Measurements from ENCODE around the gene MAP1LC3B. TPM values are rescaled to one million over a fixed set of nuclear protein-coding genes. Genes with fewer than 3 reads are reported as not detected.

Gene MAP1LC3B
- total RNA-seq, 2 experiments from 2014 or later, result 45.4 to 50.8 TPM

DNA sequence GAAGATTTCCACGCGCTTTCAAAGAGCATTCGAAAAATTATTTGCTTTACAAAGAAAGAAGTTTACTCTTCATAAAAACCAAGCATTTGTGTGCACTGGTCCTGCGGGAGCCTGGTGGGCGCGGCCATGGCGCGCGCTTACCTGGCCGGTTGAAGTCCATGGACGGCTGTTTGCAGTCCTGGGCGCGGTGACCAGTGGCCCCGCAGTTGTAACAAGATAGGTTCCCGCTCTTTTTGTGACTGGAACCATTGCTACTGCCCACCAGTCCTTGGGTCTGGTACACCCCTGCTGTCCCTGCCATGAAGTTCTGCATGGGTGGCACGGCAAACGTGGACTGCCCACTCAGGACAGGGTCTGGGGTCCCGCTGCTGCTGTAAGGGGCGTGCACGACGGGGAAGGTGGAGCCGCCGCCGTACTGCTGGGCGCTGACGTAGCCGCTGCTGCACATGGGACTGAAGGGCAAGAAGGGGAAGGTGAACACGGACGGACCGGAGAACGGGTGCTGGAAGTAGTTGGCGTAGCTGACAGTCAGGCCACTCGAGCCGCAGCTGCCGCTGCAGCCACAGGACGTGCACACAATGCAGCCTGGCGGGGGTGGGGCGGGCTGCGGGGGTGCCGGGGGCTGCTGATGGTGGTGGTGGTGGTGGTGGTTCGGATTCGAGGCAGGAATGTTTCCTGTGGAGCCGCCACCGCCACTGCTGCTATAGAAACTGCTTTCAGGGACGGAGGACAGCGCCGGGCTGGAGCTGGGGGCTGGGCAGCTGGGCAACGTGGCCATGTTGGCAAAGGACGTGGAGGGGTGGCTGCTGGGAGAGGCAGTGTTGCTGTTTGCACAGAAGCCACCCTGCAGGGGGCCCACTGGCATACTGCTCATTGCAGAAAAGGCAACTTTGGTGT lies 19.5 kb downstream of the MAP1LC3B start:
- CTCF ChIA-PET, result interaction anchor here (1.4 kb wide), 1 partner anchor 224 kb away, joined by 5 read pairs; no protein-coding TSS in a partner anchor
- Mint-ChIP-seq H3K27me3 (no peaks in the 10 kb centered on the region), H3K4me3 (no peak overlapping the region), H3K9me3 (ENCODE audit: low read depth) (no peaks in the 10 kb centered on the region), H3K27ac (no peak overlapping the region), H3K4me1 (peaks cover 3% of the 10 kb centered on the region), H3K36me3 (no peaks in the 10 kb centered on the region)
- DNase-seq, result no peak
- ATAC-seq, result no peak

DNA sequence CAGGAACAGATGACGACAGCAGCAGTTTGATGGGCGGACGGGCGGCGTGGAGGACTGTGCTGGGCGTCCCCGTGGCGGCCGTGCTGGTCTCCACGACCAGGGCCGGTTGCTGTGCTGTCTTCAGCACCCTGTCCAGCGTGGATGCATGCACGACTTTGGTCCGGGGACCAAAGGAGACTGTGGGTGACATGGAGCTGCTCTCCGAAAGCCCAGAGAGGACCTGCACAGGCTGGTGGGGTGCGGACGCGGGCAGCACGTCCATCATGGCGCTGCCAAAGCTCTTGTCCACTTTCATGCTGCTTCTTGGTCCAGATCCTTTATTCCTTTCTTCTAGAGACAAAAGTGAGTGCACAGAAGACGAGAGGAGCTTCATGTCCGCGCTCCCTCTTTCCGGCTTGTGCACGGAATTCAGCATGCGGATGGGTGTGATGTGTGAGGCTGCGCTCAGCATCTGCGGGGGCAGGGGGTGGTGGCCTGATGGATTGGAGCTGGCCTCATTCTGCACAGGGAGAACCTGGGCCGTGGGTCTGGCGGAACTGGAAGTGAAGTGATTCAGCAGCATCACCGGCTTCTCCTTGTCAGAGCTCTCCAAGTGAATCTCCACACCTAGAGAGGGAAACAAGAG lies 20.3 kb downstream of the MAP1LC3B start:
- Mint-ChIP-seq H3K9me3 (ENCODE audit: low read depth) (no peaks in the 10 kb centered on the region), H3K27me3 (no peaks in the 10 kb centered on the region), H3K4me1 (peaks cover under 1% of the 10 kb centered on the region), H3K4me3 (no peak overlapping the region), H3K27ac (no peak overlapping the region), H3K36me3 (no peaks in the 10 kb centered on the region)
- ATAC-seq (no peak), DNase-seq (no peak)
- CTCF ChIA-PET, result interaction anchor here (1.4 kb wide), 1 partner anchor 223 kb away, joined by 5 read pairs; no protein-coding TSS in a partner anchor

DNA sequence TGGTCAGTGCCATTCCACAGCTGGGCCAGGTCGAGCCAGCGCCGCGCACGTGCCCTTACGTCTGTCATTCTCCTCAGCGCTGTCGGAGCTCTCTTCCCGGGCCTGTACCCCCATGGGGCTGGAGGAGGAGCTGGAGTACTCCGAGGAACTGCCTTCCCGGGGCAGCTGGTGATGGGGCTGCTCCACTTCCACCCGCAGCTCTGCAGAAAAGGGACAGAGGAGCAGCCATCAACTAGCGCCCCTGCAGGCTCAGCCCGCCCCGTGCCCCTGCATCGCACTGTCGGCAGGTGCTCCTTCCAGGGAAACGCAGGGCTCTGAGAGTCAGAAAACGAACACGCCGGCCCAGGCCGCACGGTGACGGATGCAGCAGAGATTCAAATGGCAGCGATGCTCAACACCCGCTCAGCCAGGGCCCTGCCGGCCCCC lies 20.9 kb downstream of the MAP1LC3B start:
- Mint-ChIP-seq H3K36me3 (no peaks in the 10 kb centered on the region), H3K4me3 (no peak overlapping the region), H3K4me1 (no peaks in the 10 kb centered on the region), H3K27me3 (no peaks in the 10 kb centered on the region), H3K27ac (no peak overlapping the region), H3K9me3 (ENCODE audit: low read depth) (no peaks in the 10 kb centered on the region)
- ATAC-seq (no peak), DNase-seq (no peak)
- CTCF ChIA-PET, result interaction anchor here (1.4 kb wide), 1 partner anchor 222 kb away, joined by 5 read pairs; no protein-coding TSS in a partner anchor

DNA sequence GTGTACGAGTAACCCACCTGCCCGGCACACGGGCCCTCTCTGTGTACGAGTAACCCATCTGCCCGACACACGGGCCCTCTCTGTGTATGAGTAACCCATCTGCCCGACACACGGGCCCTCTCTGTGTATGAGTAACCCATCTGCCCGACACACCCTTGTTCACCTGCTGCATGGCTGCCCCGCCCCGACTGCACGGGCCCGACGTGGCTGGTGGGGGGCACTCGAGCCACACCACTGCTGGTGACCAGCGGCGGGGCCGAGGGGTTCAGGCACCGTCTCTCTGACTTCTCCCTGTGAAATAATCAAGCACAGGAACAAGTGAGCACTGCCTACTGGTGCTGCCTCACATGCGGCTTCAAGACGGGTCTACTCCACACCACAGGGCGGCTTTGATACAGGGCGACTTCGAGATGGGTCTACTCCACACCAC lies 22.1 kb downstream of the MAP1LC3B start:
- DNase-seq (no peak), ATAC-seq (no peak)
- Mint-ChIP-seq H3K4me1 (no peaks in the 10 kb centered on the region), H3K27me3 (no peaks in the 10 kb centered on the region), H3K9me3 (ENCODE audit: low read depth) (no peaks in the 10 kb centered on the region), H3K36me3 (no peaks in the 10 kb centered on the region), H3K27ac (no peak overlapping the region), H3K4me3 (no peak overlapping the region)
- CTCF ChIA-PET, result no interaction called here

DNA sequence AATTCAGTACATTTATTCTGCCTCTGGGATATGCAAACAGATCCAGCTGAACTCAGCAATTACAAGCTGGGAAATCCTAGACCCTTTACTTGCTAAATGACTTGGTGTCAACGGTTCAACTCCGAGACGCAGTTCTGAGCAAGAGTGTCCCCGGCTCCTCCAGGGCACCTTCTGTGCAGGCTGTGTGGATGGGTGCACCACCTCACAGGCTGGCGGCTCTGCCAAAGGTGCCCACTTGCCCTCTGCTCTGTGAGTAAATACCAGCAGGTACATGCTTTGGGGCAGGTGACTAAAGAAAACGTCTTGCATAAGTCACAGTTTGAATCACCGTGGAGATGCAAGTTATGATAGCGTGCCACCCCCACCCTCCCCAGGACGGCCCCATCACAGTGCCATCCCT lies 23.3 kb downstream of the MAP1LC3B start:
- ATAC-seq (no peak), DNase-seq (no peak)
- Mint-ChIP-seq H3K36me3 (no peaks in the 10 kb centered on the region), H3K27me3 (no peaks in the 10 kb centered on the region), H3K9me3 (ENCODE audit: low read depth) (no peaks in the 10 kb centered on the region), H3K4me1 (no peaks in the 10 kb centered on the region), H3K4me3 (no peak overlapping the region), H3K27ac (no peak overlapping the region)
- CTCF ChIA-PET, result no interaction called here

DNA sequence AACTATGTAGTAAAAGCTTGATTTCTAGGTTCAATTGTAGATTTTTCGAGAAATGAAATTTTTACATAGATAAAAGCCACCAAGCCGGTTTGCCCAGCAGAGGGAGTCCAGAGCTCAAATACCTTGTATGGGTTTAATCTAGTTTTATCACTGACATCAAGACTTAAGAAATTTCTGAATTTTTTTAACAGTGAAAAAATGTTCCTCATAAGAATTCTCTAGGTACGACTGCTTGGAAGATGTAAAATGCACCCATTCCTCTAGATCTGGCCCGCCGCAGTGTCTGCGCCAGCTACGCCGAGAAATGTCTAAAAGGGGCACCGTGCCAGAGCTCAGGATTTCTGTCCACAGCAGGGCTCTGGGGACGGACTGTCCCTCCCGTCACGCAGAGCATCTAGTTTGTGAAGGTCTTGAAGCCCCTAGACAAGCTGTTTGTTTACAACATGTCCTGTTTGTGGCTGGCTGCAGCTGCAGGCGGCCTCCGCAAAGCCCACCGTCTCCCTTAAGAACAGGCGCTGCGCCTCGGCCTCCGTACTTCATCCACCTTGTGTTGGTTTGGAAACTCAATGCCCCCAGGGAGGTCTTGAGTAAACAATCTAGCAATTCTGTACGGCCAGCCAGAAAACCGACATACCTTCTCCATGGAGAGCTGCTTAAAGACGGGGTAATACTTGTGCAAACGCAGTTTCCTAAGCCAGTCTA lies 24.8 kb downstream of the MAP1LC3B start:
- no peak for ATAC-seq

DNA sequence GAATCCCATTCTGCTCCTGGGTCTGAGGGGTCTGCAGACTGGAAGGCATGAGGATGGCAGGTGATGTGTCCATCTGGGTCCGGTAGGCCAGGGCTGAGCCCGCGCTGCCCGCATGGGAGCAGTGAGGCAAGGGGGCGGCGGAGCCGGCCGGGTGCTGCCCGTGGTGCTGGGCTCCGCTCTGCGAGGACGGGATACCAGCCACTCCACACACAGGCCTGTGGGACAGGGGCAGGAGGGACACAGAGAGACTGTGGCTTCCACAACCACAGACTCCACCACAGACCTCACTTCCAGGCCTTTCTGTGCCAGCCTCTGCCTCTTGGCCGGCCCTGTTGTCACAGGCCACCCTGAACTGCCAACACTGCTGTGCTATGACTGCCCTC lies 25.4 kb downstream of the MAP1LC3B start:
- DNase-seq, result no peak
- Mint-ChIP-seq H3K9me3 (ENCODE audit: low read depth) (no peaks in the 10 kb centered on the region), H3K36me3 (no peaks in the 10 kb centered on the region), H3K27ac (no peak overlapping the region), H3K4me1 (no peaks in the 10 kb centered on the region), H3K4me3 (no peak overlapping the region), H3K27me3 (no peaks in the 10 kb centered on the region)
- ATAC-seq, result no peak
- CTCF ChIA-PET, result interaction anchor here (1.2 to 2.0 kb wide), 2 partner anchors 209 to 219 kb away, joined by 4 to 21 read pairs; no protein-coding TSS in a partner anchor

More for the DNA sequence above, 24.8 kb downstream of the MAP1LC3B start:
- no peaks in the 10 kb centered on the region for H3K36me3 Mint-ChIP-seq
- no peaks in the 10 kb centered on the region for H3K27me3 Mint-ChIP-seq
- no peak overlapping the region for H3K4me3 Mint-ChIP-seq
- no peak for DNase-seq
- no peaks in the 10 kb centered on the region for H3K9me3 Mint-ChIP-seq (ENCODE audit: low read depth)
- H3K27ac Mint-ChIP-seq, result no peak overlapping the region
- CTCF ChIA-PET, result interaction anchor here (0.8 to 2.0 kb wide), 6 partner anchors 18 to 352 kb away, joined by 3 to 21 read pairs (median 4); no protein-coding TSS in a partner anchor
- H3K4me1 Mint-ChIP-seq, result no peaks in the 10 kb centered on the region

DNA sequence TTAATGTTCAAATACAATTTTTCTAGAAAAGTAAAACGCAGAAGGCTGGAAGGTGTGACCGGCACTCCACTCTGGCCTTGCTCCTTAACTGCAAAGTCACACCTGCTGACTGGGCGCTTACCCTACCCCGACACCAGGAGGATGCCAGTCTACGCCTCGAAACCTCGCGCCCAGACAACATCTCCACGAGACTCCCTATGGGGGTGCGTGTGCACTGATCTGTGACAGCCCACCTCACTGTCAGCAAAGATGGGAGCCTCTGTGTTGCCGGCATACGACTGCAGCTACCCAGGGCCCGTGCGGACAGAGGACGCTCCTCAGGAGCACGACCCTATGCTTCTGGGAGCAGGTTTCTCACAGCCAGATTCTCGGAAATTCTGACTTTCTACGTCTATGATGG lies 26.1 kb downstream of the MAP1LC3B start:
- Mint-ChIP-seq H3K27ac (no peak overlapping the region), H3K27me3 (no peaks in the 10 kb centered on the region), H3K4me3 (no peak overlapping the region), H3K9me3 (ENCODE audit: low read depth) (no peaks in the 10 kb centered on the region), H3K4me1 (no peaks in the 10 kb centered on the region), H3K36me3 (no peaks in the 10 kb centered on the region)
- ATAC-seq, result no peak
- CTCF ChIA-PET, result interaction anchor here (2.0 kb wide), 1 partner anchor 218 kb away, joined by 21 read pairs; no protein-coding TSS in a partner anchor
- DNase-seq, result no peak

DNA sequence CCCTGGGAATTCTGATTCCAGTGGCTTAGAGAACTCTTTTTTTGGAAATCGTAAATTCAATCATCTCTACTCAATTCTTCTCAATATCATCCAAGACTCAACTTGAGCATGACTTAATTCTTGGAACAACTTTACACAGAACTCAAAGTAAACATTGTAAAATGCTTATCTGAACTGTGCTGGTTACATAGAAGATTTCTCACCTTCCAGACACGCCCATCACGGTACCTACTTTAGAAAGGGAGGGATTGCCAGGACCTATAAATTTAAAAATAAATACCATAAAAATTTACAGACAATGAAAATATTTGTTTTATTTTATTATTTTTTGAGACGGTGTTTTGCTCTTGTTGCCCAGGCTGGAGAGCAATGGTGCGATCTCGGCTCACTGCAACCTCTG lies 26.5 kb downstream of the MAP1LC3B start:
- Mint-ChIP-seq H3K36me3 (no peaks in the 10 kb centered on the region), H3K4me3 (no peak overlapping the region)
- CTCF ChIA-PET, result no interaction called here

DNA sequence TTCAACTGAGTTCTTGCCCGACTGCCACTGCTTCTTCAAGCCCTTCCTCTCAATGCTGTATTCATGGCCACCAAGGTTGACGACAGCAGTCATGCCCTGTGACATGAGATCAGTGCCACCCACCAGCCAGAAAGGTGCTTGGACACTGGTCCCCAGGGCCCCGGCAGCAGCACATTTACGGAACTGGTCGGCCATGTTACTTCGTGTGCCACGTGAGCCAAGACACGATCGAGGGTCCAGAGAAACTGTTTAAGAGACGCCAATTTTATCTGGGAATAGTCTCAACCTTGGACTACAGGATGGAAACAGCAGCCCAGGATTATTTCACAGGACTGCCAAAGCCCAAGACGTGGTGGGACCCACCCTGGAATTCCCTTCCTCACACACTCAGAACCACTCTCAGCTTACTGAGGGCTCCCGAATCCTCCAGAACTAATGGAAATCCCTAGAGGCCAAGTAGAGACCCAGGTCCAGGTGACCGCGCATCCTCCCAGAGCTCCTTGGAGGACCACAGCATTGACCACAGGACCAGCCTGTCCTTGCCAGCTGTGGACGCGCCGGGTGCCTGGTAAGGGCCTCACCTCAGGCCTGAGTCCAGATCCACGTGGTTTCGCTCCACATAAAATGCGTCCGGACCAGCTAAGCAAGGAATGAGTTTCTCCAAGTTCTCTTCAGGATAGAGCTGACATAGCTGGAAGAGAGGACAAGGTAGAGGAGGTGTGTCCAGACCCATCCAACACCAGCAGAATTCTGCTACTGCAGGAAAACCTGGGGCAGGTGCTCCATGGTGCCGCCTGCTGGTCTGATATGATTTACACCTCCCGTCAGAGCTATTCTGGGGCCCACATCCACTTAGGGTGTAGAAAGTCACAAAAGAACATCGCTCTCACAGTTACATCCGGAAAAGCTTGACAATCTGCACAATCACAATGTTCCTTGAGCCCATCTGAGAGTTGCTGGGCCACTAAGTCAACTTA lies 28.2 kb downstream of the MAP1LC3B start:
- DNase-seq (no peak), ATAC-seq (no peak)
- no peaks in the 10 kb centered on the region for H3K36me3 Mint-ChIP-seq
- no peaks in the 10 kb centered on the region for H3K9me3 Mint-ChIP-seq (ENCODE audit: low read depth)
- no peak overlapping the region for H3K27ac Mint-ChIP-seq
- H3K27me3 Mint-ChIP-seq, result no peaks in the 10 kb centered on the region
- no peak overlapping the region for H3K4me3 Mint-ChIP-seq
- CTCF ChIA-PET, result interaction anchor here (1.0 kb wide), 1 partner anchor 36 kb away, joined by 4 read pairs; no protein-coding TSS in a partner anchor
- no peaks in the 10 kb centered on the region for H3K4me1 Mint-ChIP-seq

More for the DNA sequence above, 26.5 kb downstream of the MAP1LC3B start:
- Mint-ChIP-seq H3K27me3 (no peaks in the 10 kb centered on the region), H3K9me3 (ENCODE audit: low read depth) (no peaks in the 10 kb centered on the region), H3K4me1 (no peaks in the 10 kb centered on the region), H3K27ac (no peak overlapping the region)
- DNase-seq (no peak), ATAC-seq (no peak)

DNA sequence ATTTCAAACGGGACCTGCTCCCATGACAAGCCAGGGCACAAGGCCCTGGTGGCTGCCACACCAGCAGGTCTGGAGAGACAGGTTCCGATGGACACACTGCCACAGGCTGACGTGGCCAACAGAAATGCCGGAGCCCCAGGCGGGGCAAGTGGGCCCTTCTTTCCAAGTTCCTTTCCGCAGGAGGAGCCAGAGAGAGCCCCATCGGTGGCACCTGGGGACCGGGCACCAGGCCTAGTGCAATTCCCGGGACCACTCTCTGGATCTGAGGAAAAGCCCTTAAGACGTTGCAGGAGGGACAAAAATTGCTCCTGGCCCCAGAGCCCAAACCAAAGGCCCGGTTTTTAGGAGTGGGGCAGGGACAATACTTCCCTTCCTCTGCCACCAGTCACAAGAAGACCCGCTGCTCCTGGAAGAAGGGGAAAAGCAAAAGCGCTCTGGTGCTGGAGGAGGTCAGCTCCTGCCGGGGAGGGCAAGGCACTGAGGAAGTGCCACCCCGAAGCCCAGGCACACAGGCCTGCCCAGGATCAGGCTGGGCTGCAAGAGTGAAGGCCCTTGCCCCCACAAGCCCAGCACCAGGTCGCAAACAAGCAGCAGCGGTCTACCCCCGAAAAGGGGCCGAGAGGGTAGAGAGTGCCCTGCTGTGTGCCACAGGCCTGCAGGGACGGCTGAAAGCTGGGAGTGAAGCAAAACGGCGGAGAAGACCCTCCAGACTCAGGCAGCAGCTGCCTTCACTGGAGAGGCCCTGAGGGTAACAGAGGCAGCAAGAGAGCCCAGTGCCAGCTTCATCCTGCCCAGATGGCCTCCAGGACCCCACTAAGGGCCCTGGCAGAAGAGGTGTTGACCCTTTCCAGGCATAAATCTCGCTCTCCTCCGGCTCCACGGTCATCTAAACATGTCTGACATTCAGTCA lies 29.1 kb downstream of the MAP1LC3B start:
- Mint-ChIP-seq H3K9me3 (ENCODE audit: low read depth) (no peaks in the 10 kb centered on the region), H3K27me3 (no peaks in the 10 kb centered on the region), H3K4me3 (no peak overlapping the region), H3K4me1 (no peaks in the 10 kb centered on the region), H3K36me3 (no peaks in the 10 kb centered on the region), H3K27ac (no peak overlapping the region)
- DNase-seq, result no peak
- CTCF ChIA-PET, result interaction anchor here (1.0 kb wide), 1 partner anchor 35 kb away, joined by 4 read pairs; no protein-coding TSS in a partner anchor
- no peak for ATAC-seq

All from activated CD8-positive, alpha-beta memory T cell treated with anti-CD3 and anti-CD28 coated beads, Interleukin-2, amount 10 ng/mL, durations not matched to agents 7 days and 5 days (primary cell).